HEK293 (cell line): ENCODE measurements around the gene DBF4B.

Experiments
- CTCF ChIA-PET: fragments of 350-600 bp; formaldehyde crosslinking; extraction: SDS; loops from one replicate; lab custom pipeline; 2021; ENCODE audit warnings: antibody characterized with exemption; lab: Yijun Ruan, JAX
- POLR2A ChIA-PET: fragments of 300-600 bp; formaldehyde crosslinking; extraction: SDS; loops from one replicate; lab custom pipeline; 2020; ENCODE audit warnings: antibody characterized with exemption, inconsistent platforms; lab: Yijun Ruan, JAX
- H3K27ac ChIP-seq: fragments of 200-500 bp; sonication (Bioruptor generic); 2 replicates; pipeline ENCODE4 v1.5.1; 2014; ENCODE audit warnings: low read depth, low read length, control low read depth, inconsistent platforms; ENCODE audit errors: extremely low read depth
- H3K36me3 ChIP-seq, 2 experiments: fragments of 200-500 bp in 1 of 2; sonication (Bioruptor generic) in 1 of 2; 1 replicate in 1 of 2; 2 replicates in 1 of 2; pipeline ENCODE4 v1.5.1; 2014 to 2017; ENCODE audit warnings: inconsistent platforms in 2 of 2, low read length in 2 of 2; ENCODE audit not compliant: control insufficient read depth in 2 of 2, insufficient read depth in 1 of 2
- H3K4me1 ChIP-seq: fragments of 200-500 bp; sonication (Bioruptor generic); 2 replicates; pipeline ENCODE4 v1.5.1; 2014; ENCODE audit warnings: mild to moderate bottlenecking, low read length, inconsistent platforms; ENCODE audit not compliant: control insufficient read depth, insufficient read depth
- H3K4me3 ChIP-seq: 2 replicates; pipeline ENCODE4 v1.5.1; 2011; ENCODE audit warnings: low read depth, mild to moderate bottlenecking, control low read depth, low read length, moderate library complexity
- H3K9me3 ChIP-seq: fragments of 200-500 bp; sonication (Bioruptor generic); 2 replicates; pipeline ENCODE4 v1.5.1; 2014; ENCODE audit warnings: low read depth, low read length, inconsistent platforms; ENCODE audit not compliant: control insufficient read depth, insufficient read depth
- GLIS2 ChIP-seq: fragments of 450-650 bp; formaldehyde crosslinking; IDR thresholded peaks from 2 replicates; pipeline ENCODE4 v1.5.1; 2016; ENCODE audit warnings: missing biosample characterization, missing genetic modification characterization
- KLF17 ChIP-seq: fragments of 450-650 bp; formaldehyde crosslinking; IDR thresholded peaks from 2 replicates; pipeline ENCODE4 v1.5.1; 2016; ENCODE audit warnings: missing biosample characterization, missing genetic modification characterization
- KLF8 ChIP-seq: fragments of 450-650 bp; formaldehyde crosslinking; IDR thresholded peaks from 2 replicates; pipeline ENCODE4 v1.5.1; 2016; ENCODE audit warnings: missing biosample characterization, missing genetic modification characterization
- MZF1 ChIP-seq: fragments of 450-650 bp; formaldehyde crosslinking; IDR thresholded peaks from 2 replicates; pipeline ENCODE4 v1.5.1; 2017; ENCODE audit warnings: missing biosample characterization, missing genetic modification characterization, borderline replicate concordance
- OVOL3 ChIP-seq: fragments of 450-650 bp; formaldehyde crosslinking; IDR thresholded peaks from 2 replicates; pipeline ENCODE4 v1.5.1; 2016; ENCODE audit warnings: missing biosample characterization, missing genetic modification characterization
- REPIN1 ChIP-seq: fragments of 450-650 bp; formaldehyde crosslinking; IDR thresholded peaks from 2 replicates; pipeline ENCODE4 v1.5.1; 2017; ENCODE audit warnings: missing biosample characterization, missing genetic modification characterization, low read depth
- SP2 ChIP-seq: fragments of 450-650 bp; formaldehyde crosslinking; IDR thresholded peaks from 2 replicates; pipeline ENCODE4 v1.5.1; 2016; ENCODE audit warnings: missing biosample characterization, missing genetic modification characterization
- ZNF140 ChIP-seq: fragments of 450-650 bp; formaldehyde crosslinking; IDR thresholded peaks from 2 replicates; pipeline ENCODE4 v1.5.1; 2016; ENCODE audit warnings: missing biosample characterization, missing genetic modification characterization
- ZNF16 ChIP-seq: fragments of 450-650 bp; formaldehyde crosslinking; IDR thresholded peaks from 2 replicates; pipeline ENCODE4 v1.5.1; 2016; ENCODE audit warnings: low read depth, missing biosample characterization, missing genetic modification characterization
- ZNF221 ChIP-seq: fragments of 450-650 bp; formaldehyde crosslinking; IDR thresholded peaks from 2 replicates; pipeline ENCODE4 v1.5.1; 2017; ENCODE audit warnings: missing biosample characterization, missing genetic modification characterization, borderline replicate concordance
- ZNF404 ChIP-seq: fragments of 450-650 bp; formaldehyde crosslinking; IDR thresholded peaks from 2 replicates; pipeline ENCODE4 v1.5.1; 2017; ENCODE audit warnings: missing biosample characterization, missing genetic modification characterization
- ZNF513 ChIP-seq: fragments of 450-650 bp; IDR thresholded peaks from 2 replicates; pipeline ENCODE4 v1.5.1; 2018; ENCODE audit warnings: missing biosample characterization, missing genetic modification characterization
- ZNF530 ChIP-seq: fragments of 450-650 bp; formaldehyde crosslinking; IDR thresholded peaks from 2 replicates; pipeline ENCODE4 v1.5.1; 2016; ENCODE audit warnings: low read depth, missing biosample characterization, missing genetic modification characterization
- ZNF555 ChIP-seq: fragments of 450-650 bp; formaldehyde crosslinking; conservative IDR thresholded peaks from 2 replicates; pipeline ENCODE4 v1.5.1; 2017; ENCODE audit warnings: missing biosample characterization, mild to moderate bottlenecking, missing genetic modification characterization, inconsistent platforms
- ZNF626 ChIP-seq: fragments of 450-650 bp; sonication (Bioruptor Pico); formaldehyde crosslinking; IDR thresholded peaks from 2 replicates; pipeline ENCODE4 v1.5.1; 2018; ENCODE audit warnings: missing biosample characterization, missing genetic modification characterization, inconsistent platforms
- ZNF629 ChIP-seq: fragments of 450-650 bp; formaldehyde crosslinking; IDR thresholded peaks from 2 replicates; pipeline ENCODE4 v1.5.1; 2017; ENCODE audit warnings: missing biosample characterization, missing genetic modification characterization
- ZNF654 ChIP-seq: fragments of 450-650 bp; formaldehyde crosslinking; IDR thresholded peaks from 2 replicates; pipeline ENCODE4 v1.5.1; 2016; ENCODE audit warnings: low read depth, missing biosample characterization, missing genetic modification characterization
- ZNF843 ChIP-seq: fragments of 450-650 bp; formaldehyde crosslinking; IDR thresholded peaks from 2 replicates; pipeline ENCODE4 v1.5.1; 2016; ENCODE audit warnings: missing biosample characterization, missing genetic modification characterization
- ZSCAN30 ChIP-seq: fragments of 450-650 bp; IDR thresholded peaks from 2 replicates; pipeline ENCODE4 v1.5.1; 2018; ENCODE audit warnings: missing biosample characterization, mild to moderate bottlenecking, missing genetic modification characterization, moderate library complexity
- ZXDB ChIP-seq: fragments of 450-650 bp; formaldehyde crosslinking; IDR thresholded peaks from 2 replicates; pipeline ENCODE4 v1.5.1; 2016; ENCODE audit warnings: missing biosample characterization, missing genetic modification characterization
- TF ChIP-seq, protein P1 (sequence below): fragments of 450-650 bp; formaldehyde crosslinking; IDR thresholded peaks from 2 replicates; pipeline ENCODE4 v1.5.1; 2016; ENCODE audit warnings: missing biosample characterization, missing genetic modification characterization, borderline replicate concordance

The DBF4B gene

GRCh38 chr17:44726121-44726520 lies 17.7 kb downstream of the DBF4B start (continued):
- TF ChIP-seq OVOL3 (0 out of 2 replicates have a peak, but pooled peaks have one; percentile 35), ZNF404 (tag by site-specific recombination) (0 out of 2 replicates have a peak, but pooled peaks have one; percentile 30)
- TF ChIP-seq, all 188 proteins: peak for 25; not testable (repeated sequence) for 163

- ChIA-PET POLR2A (interaction anchor here (1.4 kb wide), 1 partner anchor 25 kb away, joined by 4 read pairs; the partner anchor contains the start of gene DBF4B), CTCF (interaction anchor here (0.6 to 1.2 kb wide), 7 partner anchors 16 to 187 kb away, joined by 3 to 5 read pairs (median 3); no protein-coding TSS in a partner anchor)
- Histone ChIP-seq H3K9me3 (no peaks in the 10 kb centered on the region), H3K4me1 (no peaks in the 10 kb centered on the region), H3K4me3 (no peak overlapping the region), H3K27ac (no peak overlapping the region), H3K36me3 (peaks cover 30 to 89% of the 10 kb centered on the region in 2 experiments)
- TF ChIP-seq ZNF513 (tag by site-specific recombination) (no peak), ZNF629 (tag by site-specific recombination) (no peak), ZNF140 (tag by site-specific recombination) (0 out of 2 replicates have a peak, but pooled peaks have one; percentile 25), ZNF654 (peak; percentile 50), ZNF530 (no peak), KLF17 (tag by site-specific recombination) (no peak), KLF8 (no peak), ZXDB (tag by site-specific recombination) (no peak), ZSCAN30 (no peak)
Measured at GRCh38 chr17:44733753-44734152, 25.3 kb downstream of the DBF4B start.

- CTCF ChIA-PET: interaction anchor here (0.7 to 1.2 kb wide), 4 partner anchors 8 to 648 kb away, joined by 3 to 4 read pairs (median 3); no protein-coding TSS in a partner anchor
- peaks cover 25 to 90% of the 10 kb centered on the region in 2 experiments for H3K36me3 ChIP-seq
- TF ChIP-seq REPIN1 (tag by site-specific recombination): no peak
- TF ChIP-seq GLIS2 (tag by site-specific recombination): no peak
- TF ChIP-seq ZXDB (tag by site-specific recombination): no peak
- TF ChIP-seq ZNF555 (tag by site-specific recombination): no peak
- no peak for TF ChIP-seq KLF17 (tag by site-specific recombination)
- TF ChIP-seq ZNF843 (tag by site-specific recombination): no peak
- TF ChIP-seq, protein P1, sequence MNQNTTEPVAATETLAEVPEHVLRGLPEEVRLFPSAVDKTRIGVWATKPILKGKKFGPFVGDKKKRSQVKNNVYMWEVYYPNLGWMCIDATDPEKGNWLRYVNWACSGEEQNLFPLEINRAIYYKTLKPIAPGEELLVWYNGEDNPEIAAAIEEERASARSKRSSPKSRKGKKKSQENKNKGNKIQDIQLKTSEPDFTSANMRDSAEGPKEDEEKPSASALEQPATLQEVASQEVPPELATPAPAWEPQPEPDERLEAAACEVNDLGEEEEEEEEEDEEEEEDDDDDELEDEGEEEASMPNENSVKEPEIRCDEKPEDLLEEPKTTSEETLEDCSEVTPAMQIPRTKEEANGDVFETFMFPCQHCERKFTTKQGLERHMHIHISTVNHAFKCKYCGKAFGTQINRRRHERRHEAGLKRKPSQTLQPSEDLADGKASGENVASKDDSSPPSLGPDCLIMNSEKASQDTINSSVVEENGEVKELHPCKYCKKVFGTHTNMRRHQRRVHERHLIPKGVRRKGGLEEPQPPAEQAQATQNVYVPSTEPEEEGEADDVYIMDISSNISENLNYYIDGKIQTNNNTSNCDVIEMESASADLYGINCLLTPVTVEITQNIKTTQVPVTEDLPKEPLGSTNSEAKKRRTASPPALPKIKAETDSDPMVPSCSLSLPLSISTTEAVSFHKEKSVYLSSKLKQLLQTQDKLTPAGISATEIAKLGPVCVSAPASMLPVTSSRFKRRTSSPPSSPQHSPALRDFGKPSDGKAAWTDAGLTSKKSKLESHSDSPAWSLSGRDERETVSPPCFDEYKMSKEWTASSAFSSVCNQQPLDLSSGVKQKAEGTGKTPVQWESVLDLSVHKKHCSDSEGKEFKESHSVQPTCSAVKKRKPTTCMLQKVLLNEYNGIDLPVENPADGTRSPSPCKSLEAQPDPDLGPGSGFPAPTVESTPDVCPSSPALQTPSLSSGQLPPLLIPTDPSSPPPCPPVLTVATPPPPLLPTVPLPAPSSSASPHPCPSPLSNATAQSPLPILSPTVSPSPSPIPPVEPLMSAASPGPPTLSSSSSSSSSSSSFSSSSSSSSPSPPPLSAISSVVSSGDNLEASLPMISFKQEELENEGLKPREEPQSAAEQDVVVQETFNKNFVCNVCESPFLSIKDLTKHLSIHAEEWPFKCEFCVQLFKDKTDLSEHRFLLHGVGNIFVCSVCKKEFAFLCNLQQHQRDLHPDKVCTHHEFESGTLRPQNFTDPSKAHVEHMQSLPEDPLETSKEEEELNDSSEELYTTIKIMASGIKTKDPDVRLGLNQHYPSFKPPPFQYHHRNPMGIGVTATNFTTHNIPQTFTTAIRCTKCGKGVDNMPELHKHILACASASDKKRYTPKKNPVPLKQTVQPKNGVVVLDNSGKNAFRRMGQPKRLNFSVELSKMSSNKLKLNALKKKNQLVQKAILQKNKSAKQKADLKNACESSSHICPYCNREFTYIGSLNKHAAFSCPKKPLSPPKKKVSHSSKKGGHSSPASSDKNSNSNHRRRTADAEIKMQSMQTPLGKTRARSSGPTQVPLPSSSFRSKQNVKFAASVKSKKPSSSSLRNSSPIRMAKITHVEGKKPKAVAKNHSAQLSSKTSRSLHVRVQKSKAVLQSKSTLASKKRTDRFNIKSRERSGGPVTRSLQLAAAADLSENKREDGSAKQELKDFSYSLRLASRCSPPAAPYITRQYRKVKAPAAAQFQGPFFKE (tag by site-specific recombination): no peak
- no peak for TF ChIP-seq ZNF221 (tag by site-specific recombination)
- no peak for TF ChIP-seq SP2 (tag by site-specific recombination)
- no peak for TF ChIP-seq MZF1 (tag by site-specific recombination)
- TF ChIP-seq ZNF16 (tag by site-specific recombination): no peak
- TF ChIP-seq ZNF626 (tag by site-specific recombination): no peak
Measured at GRCh38 chr17:44734272-44734671, 25.8 kb downstream of the DBF4B start.

More at GRCh38 chr17:44734272-44734671, 25.8 kb downstream of the DBF4B start:
- H3K9me3 ChIP-seq: no peaks in the 10 kb centered on the region
- no peak overlapping the region for H3K27ac ChIP-seq
- H3K4me3 ChIP-seq: no peak overlapping the region
- no peaks in the 10 kb centered on the region for H3K4me1 ChIP-seq
- POLR2A ChIA-PET: interaction anchor here (1.4 kb wide), 1 partner anchor 26 kb away, joined by 4 read pairs; the partner anchor contains the start of gene DBF4B
